Upper lobe of left lung (tissue), 6 donors: Measurements from ENCODE around the gene CEP120. TPM values are rescaled to one million over a fixed set of nuclear protein-coding genes. Genes with fewer than 3 reads are reported as not detected.
A peak's percentile ranks its signal among the peaks of the same experiment; 100 is the strongest.

Experiments
- ATAC-seq, 2 donors: fragments of 200-7000 bp; cut with Tn5 transposase; one replicate each; pipeline ENCODE4 v1.9.1; 2022; ENCODE audit warnings: mild to moderate bottlenecking in 2 of 2, moderate library complexity in 2 of 2; ENCODE audit not compliant: low FRiP score in 2 of 2
- DNase-seq, 2 donors: peaks; one replicate each; pipeline ENCODE4 v3.0.0-alpha.2; 2019 to 2020
- H3K27ac ChIP-seq, 4 donors: fragments of 200-600 bp; sonication (generic); one replicate each; pipeline ENCODE4 v1.5.1; 2016 to 2019
- H3K27me3 ChIP-seq, 4 donors: fragments of 200-600 bp; sonication (generic); one replicate each; pipeline ENCODE4 v1.5.1; 2017 to 2019
- H3K36me3 ChIP-seq, 4 donors: fragments of 200-600 bp; sonication (generic); one replicate each; pipeline ENCODE4 v1.5.1; 2016 to 2019
- H3K4me1 ChIP-seq, 4 donors: fragments of 200-600 bp; sonication (generic); one replicate each; pipeline ENCODE4 v1.5.1; 2018 to 2019
- H3K4me3 ChIP-seq, 4 donors: fragments of 200-600 bp; sonication (generic); one replicate each; pipeline ENCODE4 v1.5.1; 2017 to 2019; ENCODE audit warnings: mild to moderate bottlenecking in 2 of 4, moderate library complexity in 1 of 4
- H3K9me3 ChIP-seq, 4 donors: fragments of 200-600 bp; sonication (generic); one replicate each; pipeline ENCODE4 v1.5.1; 2018 to 2019
- CTCF ChIP-seq, 6 experiments: fragments of 450-650 bp in 4 of 6; fragments of 200-600 bp in 2 of 6; sonication (generic) in 2 of 6; IDR thresholded peaks; one replicate each; pipeline ENCODE4 v1.5.1; 2016 to 2019; ENCODE audit warnings: antibody characterized with exemption in 6 of 6
- EP300 ChIP-seq, 4 donors: sonication (generic); formaldehyde crosslinking; IDR thresholded peaks; one replicate each; pipeline ENCODE4 v1.5.1; 2017; ENCODE audit warnings: antibody characterized with exemption in 4 of 4, control low read depth in 2 of 4
- POLR2A ChIP-seq, 4 donors: fragments of 450-650 bp; IDR thresholded peaks; one replicate each; pipeline ENCODE4 v1.5.1; 2016 to 2017; ENCODE audit warnings: antibody characterized with exemption in 4 of 4, mild to moderate bottlenecking in 2 of 4
- POLR2AphosphoS5 ChIP-seq, 2 donors: sonication (generic); formaldehyde crosslinking; IDR thresholded peaks; one replicate each; pipeline ENCODE4 v1.5.1; 2017; ENCODE audit warnings: antibody characterized with exemption in 2 of 2
- WGBS, 2 donors: methylation state at CpG; one replicate each; pipeline ENCODE4 v1.1.5; 2017 to 2018; 5-methylcytosine and 5-hydroxymethylcytosine counted together
- total RNA-seq, 6 donors: library from RNA; depleted of rRNA in 4 of 6; stranded (reverse); fragments of >200 nt in 4 of 6; gene quantifications; one replicate each; pipeline versions ENCODE4 v1.1.0 to v1.2.1, GENCODE V29; 2016 to 2021
- donor health status: DM: no; HTN: no; CAD: no; lungs with moderate emphysema.
- donor health status: DM: no; HTN: yes; CAD: no; lungs with severe emphysema.

Gene CEP120
- total RNA-seq, 6 donors from 2014 or later = 13.2 to 43.0 (median 22.1) TPM

GRCh38 chr5:123427281-123427680 is 4.1 kb upstream of the CEP120 start:
- WGBS, 2 donors = 91 to 92% methylated on average over 2 of the region's 2 CpGs

GRCh38 chr5:123425431-123425830 is 2.2 kb upstream of the CEP120 start:
- Histone ChIP-seq H3K9me3 (no peaks in the 10 kb centered on the region), H3K36me3 (no peaks in the 10 kb centered on the region), H3K27me3 (no peaks in the 10 kb centered on the region), H3K27ac (no peak overlapping the region), H3K4me1 (peaks cover 11 to 15% (median 14%) of the 10 kb centered on the region in 4 donors), H3K4me3 (no peak overlapping the region)
- WGBS, 2 donors = 75 to 85% methylated on average over 4 of the region's 4 CpGs
- no peak for ATAC-seq
- TF ChIP-seq EP300 (IDR thresholded peaks at IDR 0.05) = no peak
- no peak for TF ChIP-seq CTCF (IDR thresholded peaks at IDR 0.05)
- peak in 1 of 2 donors; percentile 32 for DNase-seq

More at GRCh38 chr5:123427281-123427680, 4.1 kb upstream of the CEP120 start:
- Histone ChIP-seq H3K4me3 (no peak overlapping the region), H3K4me1 (peaks cover 0 to 4% (median under 1%) of the 10 kb centered on the region in 4 donors), H3K27ac (no peak overlapping the region), H3K9me3 (no peaks in the 10 kb centered on the region), H3K36me3 (no peaks in the 10 kb centered on the region), H3K27me3 (no peaks in the 10 kb centered on the region)
- no peak for ATAC-seq
- DNase-seq = no peak
- TF ChIP-seq POLR2A (IDR thresholded peaks at IDR 0.05) (no peak), EP300 (IDR thresholded peaks at IDR 0.05) (no peak), CTCF (IDR thresholded peaks at IDR 0.05) (no peak), POLR2AphosphoS5 (IDR thresholded peaks at IDR 0.05) (no peak)

GRCh38 chr5:123422433-123423277 is 548 bp downstream of the CEP120 start:
- peaks cover 11 to 15% (median 13%) of the 10 kb centered on the region in 4 donors for H3K4me1 ChIP-seq
- 1 to 2% methylated on average over 29 to 31 of the region's 45 CpGs for WGBS, 2 donors
- no peaks in the 10 kb centered on the region for H3K9me3 ChIP-seq
- ATAC-seq (peak in 1 of 2 donors; percentile 52), DNase-seq (no peak)
- H3K27ac ChIP-seq = peak overlapping the region; percentile 84 to 94 (median 88)
- H3K27me3 ChIP-seq = no peaks in the 10 kb centered on the region
- peaks cover 0 to 7% (median 0%) of the 10 kb centered on the region in 4 donors for H3K36me3 ChIP-seq
- TF ChIP-seq POLR2A (IDR thresholded peaks at IDR 0.05) (peak in 1 of 4 donors; percentile 41), POLR2AphosphoS5 (IDR thresholded peaks at IDR 0.05) (no peak), CTCF (IDR thresholded peaks at IDR 0.05) (no peak), EP300 (IDR thresholded peaks at IDR 0.05) (no peak)
- H3K4me3 ChIP-seq = peak overlapping the region; percentile 72 to 92 (median 80)

- WGBS, 2 donors = 27 to 29% methylated on average over 2 of the region's 2 CpGs
- H3K9me3 ChIP-seq = no peaks in the 10 kb centered on the region
- peak overlapping the region in 3 of 4 donors; percentile 72 to 82 (median 79) for H3K4me3 ChIP-seq
- H3K36me3 ChIP-seq = peaks cover 0 to 10% (median 0%) of the 10 kb centered on the region in 4 donors
- ATAC-seq (no peak), DNase-seq (no peak)
- H3K4me1 ChIP-seq = peaks cover 11 to 15% (median 13%) of the 10 kb centered on the region in 4 donors
- H3K27me3 ChIP-seq = no peaks in the 10 kb centered on the region
- no peak overlapping the region for H3K27ac ChIP-seq
- TF ChIP-seq POLR2AphosphoS5 (IDR thresholded peaks at IDR 0.05) (no peak), POLR2A (IDR thresholded peaks at IDR 0.05) (no peak), EP300 (IDR thresholded peaks at IDR 0.05) (no peak), CTCF (IDR thresholded peaks at IDR 0.05) (no peak)
Measured at GRCh38 chr5:123421773-123422172, 1.4 kb downstream of the CEP120 start.
